ENCODE measurements around the gene RGS6.

DNA sequence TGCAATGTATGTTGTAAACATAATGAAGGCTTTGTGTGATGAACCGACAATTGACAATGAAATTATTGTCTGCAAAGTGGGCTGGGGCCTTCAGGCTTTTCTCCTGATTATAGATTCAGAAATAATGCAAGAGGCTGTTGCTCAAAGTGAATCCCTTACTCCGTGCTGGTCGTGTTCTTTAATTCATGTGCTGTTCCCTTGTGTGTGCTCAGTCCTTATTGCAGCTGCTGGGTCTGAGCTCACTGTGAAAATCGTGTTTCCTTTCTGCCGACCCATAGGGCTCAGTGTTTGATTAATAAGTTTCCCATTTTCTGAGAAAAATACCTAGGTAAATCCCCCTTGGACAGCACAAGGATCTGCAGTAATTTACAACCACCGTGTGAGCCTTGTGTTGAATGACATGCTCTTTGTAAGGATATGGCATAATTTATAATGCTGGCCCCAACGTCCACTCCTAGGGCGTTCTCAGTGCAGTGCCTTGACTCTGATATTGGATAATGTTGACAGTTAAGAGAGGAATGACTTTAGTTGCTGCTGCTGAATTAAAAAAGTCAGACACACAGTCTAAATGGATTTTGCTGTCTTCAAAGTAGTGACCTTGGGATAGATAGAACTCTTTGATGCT, 81.6 kb downstream of the RGS6 start:
- no peak for TF ChIP-seq POLR2A (IDR thresholded peaks at IDR 0.05)
- TF ChIP-seq, protein P1, sequence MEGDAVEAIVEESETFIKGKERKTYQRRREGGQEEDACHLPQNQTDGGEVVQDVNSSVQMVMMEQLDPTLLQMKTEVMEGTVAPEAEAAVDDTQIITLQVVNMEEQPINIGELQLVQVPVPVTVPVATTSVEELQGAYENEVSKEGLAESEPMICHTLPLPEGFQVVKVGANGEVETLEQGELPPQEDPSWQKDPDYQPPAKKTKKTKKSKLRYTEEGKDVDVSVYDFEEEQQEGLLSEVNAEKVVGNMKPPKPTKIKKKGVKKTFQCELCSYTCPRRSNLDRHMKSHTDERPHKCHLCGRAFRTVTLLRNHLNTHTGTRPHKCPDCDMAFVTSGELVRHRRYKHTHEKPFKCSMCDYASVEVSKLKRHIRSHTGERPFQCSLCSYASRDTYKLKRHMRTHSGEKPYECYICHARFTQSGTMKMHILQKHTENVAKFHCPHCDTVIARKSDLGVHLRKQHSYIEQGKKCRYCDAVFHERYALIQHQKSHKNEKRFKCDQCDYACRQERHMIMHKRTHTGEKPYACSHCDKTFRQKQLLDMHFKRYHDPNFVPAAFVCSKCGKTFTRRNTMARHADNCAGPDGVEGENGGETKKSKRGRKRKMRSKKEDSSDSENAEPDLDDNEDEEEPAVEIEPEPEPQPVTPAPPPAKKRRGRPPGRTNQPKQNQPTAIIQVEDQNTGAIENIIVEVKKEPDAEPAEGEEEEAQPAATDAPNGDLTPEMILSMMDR (IDR thresholded peaks at IDR 0.05), result no peak
